GM19351 (cell line): ENCODE data around the gene ODAD4.
A peak's percentile ranks its signal among the peaks of the same experiment; 100 is the strongest.

Experiments used
- ATAC-seq: cut with Tn5 transposase; IDR thresholded peaks from one replicate; pipeline ENCODE4 v1.9.1; 2021; ENCODE audit warnings: mild to moderate bottlenecking, moderate library complexity; ENCODE audit not compliant: unreplicated experiment

Gene ODAD4

GRCh38 chr17:41930009-41930832 lies at the start of gene ODAD4:
TSS of gene ODAD4 (plus strand) at chr17:41930617. CDS start at chr17:41930724, 107 bp downstream.
- ATAC-seq = peak; percentile 96

GRCh38 chr17:41882756-41883155 lies 47.7 kb upstream of the ODAD4 start:
- ATAC-seq = no peak

GRCh38 chr17:41885733-41886132 lies 44.7 kb upstream of the ODAD4 start:
- ATAC-seq = no peak

GRCh38 chr17:41888332-41888965 lies 42.0 kb upstream of the ODAD4 start:
- ATAC-seq = no peak

GRCh38 chr17:41891135-41892020 lies 39.0 kb upstream of the ODAD4 start:
- ATAC-seq = no peak

- no peak for ATAC-seq
These were observed 38.4 kb upstream of the ODAD4 start for GRCh38 chr17:41892021-41892376.

- no peak for ATAC-seq
These were observed 37.0 kb upstream of the ODAD4 start for GRCh38 chr17:41893384-41893783.

- no peak for ATAC-seq
These were observed 35.6 kb upstream of the ODAD4 start for GRCh38 chr17:41894791-41895331.

- ATAC-seq = no peak
These were observed 34.8 kb upstream of the ODAD4 start for GRCh38 chr17:41895617-41896016.

- ATAC-seq = no peak
These were observed 33.7 kb upstream of the ODAD4 start for GRCh38 chr17:41896726-41897125.

- no peak for ATAC-seq
These were observed 28.8 kb upstream of the ODAD4 start for GRCh38 chr17:41901646-41902045.

- no peak for ATAC-seq
These were observed 26.1 kb upstream of the ODAD4 start for GRCh38 chr17:41904242-41904841.

GRCh38 chr17:41905172-41905571 lies 25.2 kb upstream of the ODAD4 start:
- no peak for ATAC-seq

- no peak for ATAC-seq
These were observed 23.8 kb upstream of the ODAD4 start for GRCh38 chr17:41906465-41907184.

- no peak for ATAC-seq
These were observed 23.2 kb upstream of the ODAD4 start for GRCh38 chr17:41907185-41907556.

GRCh38 chr17:41907633-41908539 lies 22.5 kb upstream of the ODAD4 start:
- no peak for ATAC-seq

- ATAC-seq = no peak
These were observed 21.3 kb upstream of the ODAD4 start for GRCh38 chr17:41909088-41909487.

- no peak for ATAC-seq
These were observed 19.6 kb upstream of the ODAD4 start for GRCh38 chr17:41910701-41911391.

GRCh38 chr17:41912925-41913324 lies 17.5 kb upstream of the ODAD4 start:
- no peak for ATAC-seq
